HepG2 (cell line): Measurements from ENCODE around the gene FAM53B. TPM values are rescaled to one million over a fixed set of nuclear protein-coding genes. Genes with fewer than 3 reads are reported as not detected.

ENCODE experiments used
- ATAC-seq: fragments of 200-7000 bp; cut with Tn5 transposase; 3 replicates; pipeline ENCODE4 v1.9.1; 2020; ENCODE audit warnings: mild to moderate bottlenecking, moderate library complexity
- BruUV-seq: library from RNA; stranded (reverse); fragments of 400-500 nt; replicated peaks from 2 replicates; lab custom pipeline; 2021; lab: Mats Ljungman, UMichigan
- CTCF ChIA-PET: fragments of 300-600 bp; formaldehyde crosslinking; extraction: SDS; loops from one replicate; lab custom pipeline; 2021; ENCODE audit warnings: low total read pairs, inconsistent platforms, low intra/inter-chr PET ratio; lab: Yijun Ruan, JAX
- POLR2A ChIA-PET: fragments of 350-600 bp; sonication (Branson Sonifier 250); formaldehyde crosslinking; loops from one replicate; lab custom pipeline; 2020; ENCODE audit warnings: antibody characterized with exemption, inconsistent platforms; lab: Yijun Ruan, JAX
- DNase-seq: peaks from one replicate; pipeline ENCODE4 v3.0.0-alpha.2; 2015; ENCODE audit warnings: low spot score
- FAIRE-seq: peaks from 3 replicates; lab custom pipeline; 2011; peaks lifted over from hg19 to GRCh38; lab: Jason Lieb, UNC
- H2AFZ ChIP-seq: one replicate; pipeline ENCODE4 v1.6.1; 2011; ENCODE audit warnings: low read length, inconsistent platforms
- H3K27ac ChIP-seq: fragments of 300-600 bp; 3 replicates; pipeline ENCODE4 v1.8.0; 2011; ENCODE audit warnings: mixed run types, mild to moderate bottlenecking, mixed read lengths, low read length, inconsistent platforms; ENCODE audit not compliant: insufficient read depth; ENCODE audit errors: extremely low read length
- H3K27me3 ChIP-seq, 2 experiments: fragments of 200-600 bp in 1 of 2; 2 replicates in 1 of 2; 3 replicates in 1 of 2; pipeline versions ENCODE4 v1.6.0 to v1.8.0; 2011; ENCODE audit warnings: low read length in 2 of 2, mild to moderate bottlenecking in 2 of 2, moderate library complexity in 2 of 2, inconsistent platforms in 1 of 2; ENCODE audit not compliant: insufficient read depth in 2 of 2, control insufficient read depth in 1 of 2
- H3K36me3 ChIP-seq, 2 experiments: fragments of 200-600 bp in 1 of 2; replicated peaks in 1 of 2; 2 replicates in 1 of 2; 3 replicates in 1 of 2; pipeline versions ENCODE4 v1.5.1 to v1.8.0; 2011; ENCODE audit warnings: low read length in 2 of 2, inconsistent platforms in 1 of 2; ENCODE audit not compliant: insufficient read depth in 2 of 2, control insufficient read depth in 1 of 2
- H3K4me1 ChIP-seq: 2 replicates; pipeline ENCODE4 v1.5.1; 2012; ENCODE audit warnings: low read length, inconsistent platforms; ENCODE audit not compliant: insufficient read depth
- H3K4me2 ChIP-seq: 2 replicates; pipeline ENCODE4 v1.6.0; 2011; ENCODE audit warnings: low read depth, low read length, inconsistent platforms
- H3K4me3 ChIP-seq, 3 experiments: fragments of 200-600 bp in 1 of 3; sonication (generic), shearing (Covaris generic) in 1 of 3; replicated peaks in 1 of 3; 2 replicates each; pipeline ENCODE4 v1.5.1; 2011 to 2016; ENCODE audit warnings: low read length in 3 of 3, inconsistent platforms in 2 of 3, low read depth in 2 of 3, mild to moderate bottlenecking in 2 of 3, control low read depth in 1 of 3, mixed read lengths in 1 of 3; ENCODE audit not compliant: insufficient read depth in 1 of 3
- H3K79me2 ChIP-seq: one replicate; pipeline ENCODE4 v1.6.1; 2011; ENCODE audit warnings: low read length, inconsistent platforms; ENCODE audit not compliant: insufficient read depth
- H3K9ac ChIP-seq: 2 replicates; pipeline ENCODE4 v1.6.0; 2011; ENCODE audit warnings: mild to moderate bottlenecking, low read depth, low read length, inconsistent platforms; ENCODE audit not compliant: insufficient read depth
- H3K9me3 ChIP-seq: 2 replicates; pipeline ENCODE4 v1.5.1; 2012; ENCODE audit warnings: mild to moderate bottlenecking, low read length
- H4K20me1 ChIP-seq: 2 replicates; pipeline ENCODE4 v1.6.0; 2011; ENCODE audit warnings: inconsistent platforms, mild to moderate bottlenecking, low read length, moderate library complexity; ENCODE audit not compliant: insufficient read depth
- FOXP1 ChIP-seq, 2 experiments: fragments of 450-650 bp in 1 of 2; IDR thresholded peaks; 2 replicates each; pipeline ENCODE4 v1.6.1; 2017 to 2018; ENCODE audit warnings: antibody characterized with exemption in 1 of 2
- KDM2A ChIP-seq: sonication (generic); formaldehyde crosslinking; IDR thresholded peaks from 2 replicates; pipeline ENCODE4 v1.4.0; 2020; ENCODE audit warnings: low read depth, missing genetic modification reagents, borderline replicate concordance
- MBNL3 ChIP-seq: fragments of 250-450 bp; sonication (Bioruptor Pico); conservative IDR thresholded peaks from 2 replicates; pipeline ENCODE4 v1.8.0; 2022; ENCODE audit warnings: mild to moderate bottlenecking, inconsistent platforms
- NCOA2 ChIP-seq: sonication (generic); formaldehyde crosslinking; IDR thresholded peaks from 2 replicates; pipeline ENCODE4 v1.8.0; 2022; ENCODE audit warnings: inconsistent platforms
- ZNF124 ChIP-seq: sonication (generic); formaldehyde crosslinking; IDR thresholded peaks from 2 replicates; pipeline ENCODE4 v1.4.0; 2020; ENCODE audit warnings: missing genetic modification reagents
- ZNF382 ChIP-seq: sonication (generic); formaldehyde crosslinking; IDR thresholded peaks from 2 replicates; pipeline ENCODE4 v1.5.0; 2020; ENCODE audit warnings: missing genetic modification reagents, mild to moderate bottlenecking, borderline replicate concordance
- ZNF431 ChIP-seq: sonication (generic); formaldehyde crosslinking; IDR thresholded peaks from 2 replicates; pipeline ENCODE4 v1.9.0; 2022; ENCODE audit warnings: missing genetic modification reagents, low read depth, mild to moderate bottlenecking, borderline replicate concordance
- ZNF512 ChIP-seq: sonication (generic); formaldehyde crosslinking; IDR thresholded peaks from 2 replicates; pipeline ENCODE4 v1.4.0; 2020; ENCODE audit warnings: mild to moderate bottlenecking, missing genetic modification reagents
- WGBS: methylation state at CpG from one replicate; pipeline ENCODE4 v1.1.6; 2017; ENCODE audit warnings: low lambda C conversion rate; 5-methylcytosine and 5-hydroxymethylcytosine counted together
- in situ Hi-C: cut with HindIII; loops from 2 replicates; pipeline ENCODE4 v1.10.0; 2017; ENCODE audit warnings: low pct_unique_long_range_greater_than_20kb; ENCODE audit not compliant: extremely low pct_ligation_motif_present
- intact Hi-C: fragments of 100-400 bp; cut with micrococcal nuclease; formaldehyde crosslinking; loops from one replicate; pipeline ENCODE4 v1.10.0; 2022; ENCODE audit not compliant: unreplicated experiment
- polyA plus RNA-seq, 8 experiments: library from polyadenylated mRNA; depleted of rRNA in 3 of 8; stranded (reverse) in 7 of 8; unstranded in 1 of 8; fragments of >200 nt; fragmentation: Illumina TruSeq in 4 of 8; extraction: Trizol in 4 of 8; gene quantifications; 2 replicates each; pipeline versions ENCODE4 v1.2.1 to v1.2.3, GENCODE V29; 2011 to 2016; ENCODE audit warnings: low read depth in 4 of 8, missing spikeins in 1 of 8, mixed read lengths in 1 of 8; ENCODE audit not compliant: insufficient read depth in 1 of 8
- total RNA-seq, 5 experiments: library from RNA; depleted of rRNA; stranded (reverse); fragments of >200 nt; fragmentation: Illumina TruSeq; extraction: Trizol; gene quantifications; 2 replicates each; pipeline ENCODE4 v1.2.3, GENCODE V29; 2016; ENCODE audit warnings: low read depth in 1 of 5

Gene FAM53B
- total and polyA plus RNA-seq, 2 of the 13 experiments (the other 11 are each of a cell fraction or from before 2014, with no cell fraction given): 6.4 to 19.3 TPM

- Histone ChIP-seq H3K79me2 (peaks cover 8% of the 10 kb centered on the region), H3K4me1 (peaks cover 28% of the 10 kb centered on the region), H3K27me3 (no peaks in the 10 kb centered on the region), H4K20me1 (0 out of 2 replicates have a peak, but pooled peaks cover 5% of the 10 kb centered on the region), H3K9ac (no peak overlapping the region), H3K4me2 (no peak overlapping the region), H3K36me3 (peaks cover 8 to 53% of the 10 kb centered on the region in 2 experiments), H3K9me3 (no peaks in the 10 kb centered on the region), H3K4me3 (no peak overlapping the region), H2AFZ (no peak overlapping the region), H3K27ac (no peak overlapping the region)
- no peak for DNase-seq
- BruUV-seq: no TSS peak
- 95% methylated on average over 11 of the region's 11 CpGs for WGBS
- intact Hi-C loops: no loop called here
- ATAC-seq: no peak
- POLR2A ChIA-PET: no interaction called here
- in situ Hi-C loops: no loop called here
- TF ChIP-seq ZNF382 (CRISPR knock-in tag): no peak
- TF ChIP-seq NCOA2 (CRISPR knock-in tag): no peak
- no peak for TF ChIP-seq MBNL3 (CRISPR knock-in tag)
- TF ChIP-seq ZNF512 (CRISPR knock-in tag): no peak
- no peak for TF ChIP-seq FOXP1 (IDR thresholded peaks at IDR 0.05)
- no peak for TF ChIP-seq FOXP1 (CRISPR knock-in tag; IDR thresholded peaks at IDR 0.05)
- no peak for TF ChIP-seq ZNF431
- TF ChIP-seq ZNF124 (CRISPR knock-in tag): no peak
- TF ChIP-seq KDM2A: no peak
- no peak for FAIRE-seq
- CTCF ChIA-PET: no interaction called here
Measured at GRCh38 chr10:124704428-124705380, 39.5 kb downstream of the FAM53B start.
